HG02610 (cell line): Measurements from ENCODE around the gene FAHD1.

Source experiments
- ATAC-seq: cut with Tn5 transposase; IDR thresholded peaks from one replicate; pipeline ENCODE4 v1.9.1; 2021; ENCODE audit warnings: mild to moderate bottlenecking, moderate library complexity; ENCODE audit not compliant: unreplicated experiment

FAHD1 gene

GRCh38 chr16:1878256-1878655 lies 51.2 kb downstream of the FAHD1 start:
- ATAC-seq, result no peak
